Kasumi-1 (cell line): Measurements from ENCODE around the gene SEMA5B.
A peak's percentile ranks its signal among the peaks of the same experiment; 100 is the strongest.

Source experiments
- DNase-seq, 2 experiments: peaks; one replicate each; lab custom pipeline; 2025; lab: John Stamatoyannopoulos, UW

Gene SEMA5B

DNA sequence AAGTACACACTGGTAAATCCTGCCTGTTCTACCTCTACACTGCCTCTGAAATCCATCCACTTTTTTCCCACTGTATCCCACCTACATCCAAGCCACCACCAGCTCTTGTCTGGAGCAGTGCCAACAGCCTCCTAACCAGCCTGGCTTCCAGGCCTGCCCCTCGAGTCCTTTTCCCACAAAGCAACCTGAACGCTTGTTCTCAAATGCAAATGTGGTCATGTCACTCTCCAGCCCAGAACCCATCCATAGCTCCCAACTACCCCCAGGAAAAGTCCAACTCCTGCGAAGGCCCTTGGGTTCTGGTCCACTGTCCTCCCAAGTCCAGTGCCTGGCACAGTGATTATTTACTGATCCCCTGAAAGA lies 83.8 kb downstream of the SEMA5B start:
- no peak for DNase-seq

GRCh38 chr3:122942937-122943827 lies 84.4 kb downstream of the SEMA5B start:
- DNase-seq, result peak; percentile 15 to 27

DNA sequence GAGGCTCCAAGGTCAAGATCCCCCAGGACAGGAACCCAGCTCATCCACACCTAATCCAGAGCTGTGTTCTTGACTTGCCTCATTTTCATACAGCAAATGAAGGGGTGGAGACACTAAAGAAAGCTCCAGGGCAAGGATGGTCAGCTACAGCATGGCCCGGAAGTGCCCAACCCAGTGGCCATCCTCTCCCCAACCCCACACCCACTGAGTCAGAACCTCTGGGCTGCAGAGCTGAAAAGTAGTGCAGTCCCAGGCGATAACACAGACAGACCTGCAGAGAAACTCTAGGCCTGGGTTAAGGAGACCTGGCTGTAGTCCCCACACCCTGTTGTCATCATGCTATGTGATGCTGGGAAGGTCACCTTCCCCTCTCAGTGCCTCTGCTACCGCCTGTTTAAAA lies 85.3 kb downstream of the SEMA5B start:
- no peak for DNase-seq

DNA sequence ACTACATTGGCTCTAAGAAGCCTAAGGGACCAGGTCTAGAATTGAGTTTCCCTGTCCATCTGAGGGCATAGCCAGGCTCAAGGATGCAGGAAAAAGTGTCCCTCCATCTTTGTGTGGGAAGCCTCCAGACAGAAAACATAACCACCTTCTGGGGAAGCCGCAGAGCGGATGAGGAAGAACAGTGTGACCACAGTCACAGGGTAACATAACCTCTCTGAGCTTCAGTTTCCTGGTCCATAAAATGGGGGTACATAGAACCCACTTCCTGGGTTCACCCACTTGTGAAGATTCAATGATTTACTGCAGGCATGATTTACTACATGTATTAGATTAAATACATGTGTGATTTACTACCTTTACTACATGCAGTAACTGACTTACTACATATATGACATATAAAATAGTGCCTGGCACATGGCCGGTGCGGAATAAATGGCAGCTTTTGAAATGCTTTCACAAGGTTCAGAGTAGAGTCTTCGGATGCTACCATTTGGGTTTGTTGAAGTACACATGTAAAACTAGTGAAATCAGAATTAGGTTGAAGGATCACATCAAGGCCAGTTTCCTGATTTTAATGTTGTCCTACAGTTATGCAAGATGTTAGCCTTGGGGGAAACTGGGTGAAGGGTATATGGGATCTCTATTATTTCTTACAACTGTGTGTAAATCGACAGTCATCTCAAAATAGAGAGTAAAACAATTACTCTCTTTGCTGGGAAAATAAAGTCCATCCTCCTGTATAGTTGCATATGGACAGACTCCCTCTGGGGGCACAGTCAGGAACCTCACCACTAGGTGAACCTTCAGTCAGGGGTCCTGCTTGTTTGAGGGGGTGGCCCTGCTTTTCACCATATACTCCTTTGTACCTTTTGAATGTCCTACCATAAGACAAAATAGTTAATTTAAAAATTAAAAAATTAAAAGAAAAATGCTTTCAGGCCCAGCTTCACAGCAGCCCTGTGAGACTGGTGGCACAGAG lies 86.0 kb downstream of the SEMA5B start:
- DNase-seq, result peak; percentile 33 to 52

- no peak for DNase-seq
Measured at GRCh38 chr3:122940628-122941086, 86.9 kb downstream of the SEMA5B start.

DNA sequence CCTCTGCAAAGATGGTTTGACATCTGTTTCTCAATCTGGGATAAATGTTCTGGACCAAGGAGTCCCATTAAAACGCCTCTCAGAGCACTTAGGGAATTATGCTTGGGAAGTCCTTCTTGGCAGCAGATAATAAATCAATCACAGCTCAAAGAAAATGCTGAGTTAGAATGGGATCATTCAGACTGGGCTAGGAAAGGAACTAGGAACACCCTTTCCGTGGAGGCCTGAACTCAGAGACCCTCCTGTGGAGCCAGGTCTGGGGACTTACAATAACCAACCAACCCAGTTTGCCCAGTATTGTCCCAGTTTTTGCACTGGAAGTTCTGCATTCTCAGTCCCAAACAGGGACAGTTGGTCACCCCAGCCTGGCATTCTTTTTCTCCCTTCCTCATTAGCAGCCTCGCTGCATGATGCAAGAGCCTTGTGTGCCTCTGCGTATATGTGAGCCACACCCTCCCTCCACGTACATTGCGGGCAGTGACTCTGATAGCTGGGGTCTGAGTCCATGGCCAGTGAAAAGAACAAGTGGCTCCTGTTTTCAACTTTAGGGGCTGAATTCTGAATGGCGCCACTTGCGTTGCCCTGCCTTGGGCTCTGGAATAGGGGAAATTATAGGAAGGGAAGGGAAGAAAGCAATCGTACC lies 88.7 kb downstream of the SEMA5B start:
- no peak for DNase-seq

- no peak for DNase-seq
Measured at GRCh38 chr3:122937745-122938144, 89.8 kb downstream of the SEMA5B start.

GRCh38 chr3:122936986-122937385 lies 90.6 kb downstream of the SEMA5B start:
- DNase-seq, result no peak

GRCh38 chr3:122936335-122936734 lies 91.2 kb downstream of the SEMA5B start:
- no peak for DNase-seq

GRCh38 chr3:122934251-122934650 lies 93.3 kb downstream of the SEMA5B start:
- DNase-seq, result no peak

GRCh38 chr3:122932251-122932967 lies 95.2 kb downstream of the SEMA5B start:
- DNase-seq, result no peak

DNA sequence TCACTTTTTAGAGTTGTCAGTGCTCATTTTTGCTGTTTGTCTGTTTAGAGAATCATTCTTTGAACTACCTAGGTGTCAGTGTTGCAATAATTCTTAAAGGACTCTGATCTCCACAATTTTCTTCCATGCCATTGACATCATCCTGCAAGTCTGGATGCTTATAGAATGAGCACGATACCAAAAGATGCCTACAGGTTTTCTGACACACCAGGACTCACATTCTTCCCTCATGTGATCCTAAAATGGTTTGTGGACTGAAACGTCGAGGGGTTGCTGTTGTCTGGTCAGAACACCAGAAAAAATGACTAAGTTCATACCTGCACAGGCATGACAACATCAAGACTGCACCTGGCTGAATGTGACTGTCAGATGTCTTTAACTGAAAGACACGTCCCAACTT lies 95.9 kb downstream of the SEMA5B start:
- DNase-seq, result no peak

GRCh38 chr3:122930063-122930997 lies 97.2 kb downstream of the SEMA5B start:
- no peak for DNase-seq

GRCh38 chr3:122929188-122930062 lies 98.1 kb downstream of the SEMA5B start:
- no peak for DNase-seq

GRCh38 chr3:122928396-122929187 lies 99.0 kb downstream of the SEMA5B start:
- no peak for DNase-seq

GRCh38 chr3:122927726-122928125 lies 99.8 kb downstream of the SEMA5B start:
- no peak for DNase-seq

DNA sequence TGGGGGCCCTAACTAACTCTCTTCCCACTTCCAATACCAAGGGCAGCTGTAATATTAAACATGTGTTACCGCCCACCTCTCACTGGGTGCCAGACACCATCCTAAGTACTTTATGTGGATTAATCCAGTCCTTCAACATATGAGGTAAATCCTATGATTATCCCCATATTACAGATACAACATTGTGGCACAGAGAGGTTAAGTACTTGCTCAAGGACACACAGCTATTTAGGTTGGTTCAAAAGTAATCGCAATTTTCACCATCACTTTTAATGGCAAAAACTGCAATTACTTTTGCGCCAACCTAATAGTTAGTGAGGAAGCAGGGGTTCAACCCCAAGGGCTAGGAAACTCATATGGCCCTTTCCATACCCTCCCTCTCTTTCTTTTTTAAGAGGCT lies 100.8 kb downstream of the SEMA5B start:
- no peak for DNase-seq

DNA sequence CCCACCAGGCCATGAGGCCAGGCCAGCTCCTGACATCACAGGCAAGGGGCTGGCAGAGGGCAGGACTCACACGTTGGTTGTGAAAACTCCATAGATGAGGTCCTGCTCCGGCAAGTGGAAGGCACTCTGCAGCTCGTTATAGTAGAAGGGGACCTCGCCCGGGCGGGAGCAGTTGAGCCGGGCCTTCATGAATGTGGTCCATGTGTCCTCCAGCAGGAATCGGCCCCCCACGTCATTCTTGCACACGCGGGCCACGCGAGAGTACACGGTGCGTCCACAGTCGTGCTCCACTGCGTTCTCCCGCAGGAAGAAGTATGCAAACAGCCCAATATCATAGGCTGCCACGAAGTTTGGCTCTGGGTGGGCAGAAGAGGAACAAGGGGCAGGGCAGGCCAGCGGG lies 101.2 kb downstream of the SEMA5B start:
- DNase-seq, result no peak

GRCh38 chr3:122925756-122926155 lies 101.8 kb downstream of the SEMA5B start:
- no peak for DNase-seq
